Activated gamma-delta T cell treated with anti-CD3 and anti-CD28 coated beads, Interleukin-2, amount 50 U/mL, for 16 hours (primary cell): ENCODE measurements around the gene SLC22A12.

ENCODE experiments used
- DNase-seq: peaks from one replicate; pipeline ENCODE4 v3.0.0-alpha.2; 2020; ENCODE audit warnings: low read depth

SLC22A12 gene

DNA sequence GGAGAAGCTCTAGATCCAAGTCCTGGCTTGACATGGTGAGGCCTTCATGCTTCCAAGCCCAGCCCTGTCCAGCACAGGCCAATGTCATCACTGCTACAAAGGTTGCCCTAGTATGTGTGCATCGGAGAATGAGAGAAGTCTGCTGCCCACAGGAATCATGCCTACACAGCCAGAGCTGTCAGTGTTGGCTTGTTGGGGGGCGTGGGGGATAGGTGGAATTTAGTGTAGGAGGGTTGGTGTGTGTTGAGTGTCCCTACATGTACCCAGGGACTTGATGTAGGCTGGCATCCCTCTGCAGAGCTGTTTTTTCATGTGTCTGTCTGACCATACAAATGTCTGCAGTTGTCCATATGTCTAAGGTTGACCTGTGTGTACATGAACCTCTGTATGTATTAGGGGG is 37.6 kb downstream of the SLC22A12 start:
- DNase-seq = no peak

DNA sequence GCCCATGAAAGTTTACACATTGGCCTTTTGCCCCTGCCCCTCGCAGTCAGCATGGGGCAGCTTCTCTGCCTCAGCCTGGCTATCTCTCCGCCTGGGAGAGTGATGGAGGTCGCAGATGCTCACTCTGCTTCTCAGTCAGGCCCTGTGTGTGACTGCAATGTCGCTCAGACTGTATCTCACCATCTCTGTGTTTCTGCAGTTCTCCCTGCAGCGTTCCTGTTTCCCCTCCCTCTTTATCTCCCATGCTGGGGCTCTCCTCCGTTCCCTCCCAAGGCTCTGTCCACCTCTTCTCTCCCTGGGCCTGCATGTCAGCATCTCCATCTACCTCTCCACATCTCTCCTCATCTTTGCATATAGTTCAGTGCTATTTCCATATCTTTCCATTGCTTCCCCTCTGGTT is 38.1 kb downstream of the SLC22A12 start:
- no peak for DNase-seq

DNA sequence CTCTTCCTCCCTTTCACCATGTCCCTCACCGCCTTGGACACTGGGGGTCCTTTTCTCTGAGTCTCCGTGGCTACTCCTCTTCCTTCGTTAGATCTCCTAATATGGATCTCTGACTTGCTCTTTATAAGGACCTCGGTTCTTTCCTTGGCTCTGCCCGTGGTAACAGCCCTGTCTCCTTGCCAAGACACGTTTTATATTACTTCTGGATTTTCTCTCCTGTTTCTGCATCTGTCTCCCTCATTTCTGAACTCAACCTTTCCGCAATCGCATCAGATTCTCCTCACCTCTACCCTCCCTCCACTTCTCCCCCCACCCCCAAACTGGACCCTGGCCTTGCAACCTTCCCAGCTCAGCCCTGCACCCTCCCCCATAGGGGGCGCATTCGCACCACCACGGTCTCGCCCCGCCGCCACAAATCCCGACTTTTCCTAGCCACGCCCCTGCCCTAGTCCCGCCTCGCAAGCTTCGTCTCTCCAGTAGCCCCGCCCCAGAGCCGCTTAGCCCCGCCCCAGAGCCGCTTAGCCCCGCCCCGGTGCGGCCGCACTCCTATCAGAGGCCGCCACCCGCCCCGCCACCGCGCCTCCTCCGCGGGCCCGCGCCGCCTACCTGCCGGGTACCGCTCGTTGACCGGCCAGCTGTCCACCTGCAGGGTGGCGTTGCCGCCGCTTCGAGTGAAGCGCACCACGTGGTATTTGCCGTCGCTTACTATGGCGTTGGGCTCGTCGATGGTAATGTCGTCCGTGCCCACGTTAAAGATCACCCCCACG is 39.0 kb downstream of the SLC22A12 start:
- DNase-seq = no peak

DNA sequence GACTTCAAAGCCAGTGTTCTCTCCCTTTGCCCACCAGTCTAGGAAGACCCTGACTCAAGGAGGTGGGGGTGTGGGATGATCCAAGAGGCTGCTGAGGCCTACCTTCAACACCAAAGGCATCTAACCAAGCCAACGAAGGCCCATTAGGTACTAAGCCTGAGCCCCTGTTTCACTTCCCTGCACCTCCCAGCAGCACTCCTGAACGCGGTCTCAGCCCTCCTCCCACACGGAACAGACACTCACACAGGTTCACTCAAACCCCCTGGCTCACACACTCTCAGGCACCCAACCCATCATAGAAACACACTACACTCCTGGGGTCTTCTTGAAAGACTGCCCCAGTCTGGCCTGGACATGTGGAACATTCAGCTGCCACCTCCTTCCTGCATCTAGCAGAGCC is 40.7 kb downstream of the SLC22A12 start:
- DNase-seq = no peak

DNA sequence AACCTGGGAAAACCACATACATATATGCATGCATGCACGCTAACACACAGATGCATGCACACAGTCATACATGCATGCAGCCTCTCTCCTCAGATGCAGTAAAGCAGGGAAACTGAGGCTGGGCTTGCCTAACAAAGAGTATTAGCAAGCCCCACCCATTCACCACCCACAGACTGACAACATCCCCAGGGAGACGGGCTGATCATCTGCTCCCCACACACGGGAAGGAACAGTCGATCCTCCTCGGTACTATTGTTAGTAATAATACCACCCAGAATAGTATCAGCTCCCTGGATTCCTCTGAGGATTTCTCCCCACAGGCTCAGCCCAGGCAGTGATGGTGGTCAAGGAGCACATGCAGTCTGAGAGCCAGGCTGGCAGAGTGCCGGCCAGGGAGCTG is 41.2 kb downstream of the SLC22A12 start:
- no peak for DNase-seq

DNA sequence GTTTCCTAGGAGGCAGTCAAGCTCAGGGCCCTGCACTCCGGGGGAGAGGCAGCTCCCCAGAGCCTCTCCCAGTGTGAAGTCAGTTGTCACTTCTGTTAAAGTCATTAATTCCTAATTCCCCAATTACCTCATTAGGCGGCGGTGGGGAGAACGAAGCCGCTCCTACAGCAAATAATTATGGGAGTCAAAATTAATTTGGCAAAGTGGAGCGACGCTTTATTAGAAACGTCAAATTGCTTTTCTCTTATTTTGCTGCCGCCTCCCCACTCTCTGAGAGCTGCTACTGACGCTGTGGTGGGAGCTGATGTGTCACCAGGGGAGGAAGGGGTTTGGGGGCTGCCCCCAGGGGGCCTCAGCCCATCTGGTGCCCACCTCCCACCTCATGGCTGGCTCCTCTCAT is 41.6 kb downstream of the SLC22A12 start:
- DNase-seq = no peak

DNA sequence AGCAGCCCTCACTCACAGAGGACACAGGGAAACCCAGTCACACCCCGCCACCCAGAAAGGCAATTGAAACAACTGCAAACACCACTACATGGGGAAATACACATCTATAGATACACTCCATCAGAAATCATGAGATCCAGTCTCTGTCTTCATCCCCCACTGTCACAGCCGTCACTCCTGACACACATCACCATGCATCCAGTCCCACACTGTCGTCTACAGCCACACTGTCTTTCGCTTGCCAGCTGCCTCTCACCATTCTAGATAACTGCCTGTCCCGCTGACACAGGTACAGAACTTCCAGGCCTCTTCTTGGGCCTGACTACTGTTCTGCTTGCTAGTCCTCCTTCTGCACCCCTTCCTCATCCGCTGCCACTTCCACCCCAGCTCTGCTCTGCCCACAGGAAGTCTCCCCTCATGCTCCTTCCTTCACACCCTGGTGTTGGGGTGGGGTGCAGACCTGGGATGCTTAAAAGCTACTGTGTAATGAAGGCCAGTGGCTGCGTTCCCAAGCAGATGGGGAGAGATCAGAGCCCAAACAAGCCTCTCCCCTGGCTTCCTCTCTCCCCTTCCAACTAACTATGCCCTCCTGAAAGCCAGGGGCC is 42.6 kb downstream of the SLC22A12 start:
- DNase-seq = no peak

DNA sequence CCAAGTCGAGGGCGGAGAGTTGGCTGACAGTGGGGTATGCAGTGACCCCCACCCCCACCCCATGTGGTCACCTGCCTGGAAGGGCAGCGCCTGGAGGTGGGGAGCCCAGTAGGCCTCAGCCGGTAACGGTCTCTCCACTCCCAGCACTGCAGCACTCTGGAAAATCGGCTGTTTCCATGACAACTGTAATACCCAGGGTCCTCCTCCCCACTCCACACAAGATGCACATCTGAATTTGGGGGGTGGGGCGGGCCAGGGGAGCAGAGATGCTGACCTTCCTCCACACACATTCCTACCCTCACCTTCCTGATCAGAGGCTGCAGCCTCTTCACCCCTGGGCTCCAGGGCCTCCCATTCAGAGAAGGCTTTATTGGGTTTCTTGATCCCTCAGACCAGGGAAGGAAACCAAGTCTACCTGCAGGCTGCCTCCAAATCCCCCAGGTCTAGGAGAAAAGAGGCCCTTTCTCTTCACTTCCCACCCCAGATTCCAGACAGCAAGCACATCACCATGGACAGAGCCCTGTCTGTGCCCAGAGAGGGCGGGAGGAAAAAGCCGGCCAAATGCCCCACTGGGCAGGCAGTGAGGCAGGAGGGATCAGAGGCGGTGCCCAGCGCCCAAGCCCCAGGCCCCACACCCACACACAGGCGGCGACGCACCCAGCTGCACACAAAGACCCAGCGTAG is 46.5 kb downstream of the SLC22A12 start:
- DNase-seq = no peak

DNA sequence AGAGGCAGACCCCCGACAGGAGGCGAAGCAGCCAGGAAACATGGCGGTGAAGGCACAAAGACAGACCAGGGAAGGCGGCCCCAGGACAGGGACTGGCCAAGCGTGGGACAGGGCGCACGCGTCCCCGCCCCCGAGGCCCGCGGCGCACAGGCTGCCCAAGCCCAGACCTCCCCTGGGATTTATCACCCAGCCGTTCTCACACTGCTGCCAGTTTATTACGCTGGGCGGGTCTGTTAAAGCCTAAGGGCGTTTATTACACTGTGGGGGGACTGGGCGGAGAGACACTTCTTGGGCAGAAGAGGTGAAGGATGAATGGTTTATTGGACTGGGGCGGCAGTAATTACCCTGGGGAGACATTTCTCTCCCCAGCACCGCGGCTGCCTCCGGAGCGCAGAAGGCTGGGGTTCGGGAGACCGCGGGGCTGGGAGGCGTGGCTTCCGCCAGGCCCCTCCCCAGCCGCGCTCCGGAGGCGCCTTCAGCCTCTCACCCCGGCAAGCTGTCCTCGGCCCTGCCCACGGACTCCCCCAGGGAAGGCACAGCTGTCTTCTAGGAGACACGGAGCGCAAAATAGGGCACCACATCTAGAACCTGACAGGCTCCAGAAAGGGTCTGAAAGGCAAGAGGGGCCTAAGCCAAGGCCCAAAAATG is 47.1 kb downstream of the SLC22A12 start:
- no peak for DNase-seq

DNA sequence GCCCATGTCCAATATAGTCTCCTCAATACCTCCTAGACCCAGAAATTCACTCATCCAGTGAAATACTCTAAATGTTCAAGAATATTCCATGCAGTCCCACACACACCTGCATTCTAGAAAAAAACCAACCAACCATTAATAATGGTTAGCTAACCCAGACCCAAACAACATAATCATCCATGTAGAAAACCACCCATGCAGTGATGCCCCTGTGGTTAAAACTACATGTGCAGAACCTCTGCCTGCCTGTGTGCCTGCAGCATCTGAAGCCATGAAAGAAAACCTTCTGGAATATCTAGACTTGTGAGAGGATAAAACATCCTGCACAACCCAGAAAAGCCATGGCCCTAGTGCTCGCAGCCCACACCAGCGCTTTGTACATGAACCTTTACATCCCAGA is 47.8 kb downstream of the SLC22A12 start:
- DNase-seq = no peak

DNA sequence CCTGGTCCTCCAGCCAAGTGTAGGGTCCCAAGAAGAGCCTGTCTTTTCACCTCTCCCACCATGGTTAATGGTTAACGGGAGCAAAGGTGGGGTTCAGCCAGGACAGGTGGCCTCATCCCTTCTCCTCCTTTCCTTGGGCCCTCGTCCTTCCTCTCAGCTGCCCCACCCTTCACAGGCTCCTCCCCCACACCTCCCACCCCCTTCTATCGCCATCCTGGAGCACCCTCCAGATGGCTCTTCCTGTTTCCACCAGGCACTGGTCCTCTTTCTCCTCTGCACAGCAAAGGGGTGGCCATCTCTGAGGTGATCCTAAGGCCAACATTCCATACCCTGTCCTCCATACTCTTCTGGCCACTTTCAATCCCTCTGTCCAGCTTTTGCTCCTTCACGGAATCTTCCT is 48.9 kb downstream of the SLC22A12 start:
- no peak for DNase-seq

DNA sequence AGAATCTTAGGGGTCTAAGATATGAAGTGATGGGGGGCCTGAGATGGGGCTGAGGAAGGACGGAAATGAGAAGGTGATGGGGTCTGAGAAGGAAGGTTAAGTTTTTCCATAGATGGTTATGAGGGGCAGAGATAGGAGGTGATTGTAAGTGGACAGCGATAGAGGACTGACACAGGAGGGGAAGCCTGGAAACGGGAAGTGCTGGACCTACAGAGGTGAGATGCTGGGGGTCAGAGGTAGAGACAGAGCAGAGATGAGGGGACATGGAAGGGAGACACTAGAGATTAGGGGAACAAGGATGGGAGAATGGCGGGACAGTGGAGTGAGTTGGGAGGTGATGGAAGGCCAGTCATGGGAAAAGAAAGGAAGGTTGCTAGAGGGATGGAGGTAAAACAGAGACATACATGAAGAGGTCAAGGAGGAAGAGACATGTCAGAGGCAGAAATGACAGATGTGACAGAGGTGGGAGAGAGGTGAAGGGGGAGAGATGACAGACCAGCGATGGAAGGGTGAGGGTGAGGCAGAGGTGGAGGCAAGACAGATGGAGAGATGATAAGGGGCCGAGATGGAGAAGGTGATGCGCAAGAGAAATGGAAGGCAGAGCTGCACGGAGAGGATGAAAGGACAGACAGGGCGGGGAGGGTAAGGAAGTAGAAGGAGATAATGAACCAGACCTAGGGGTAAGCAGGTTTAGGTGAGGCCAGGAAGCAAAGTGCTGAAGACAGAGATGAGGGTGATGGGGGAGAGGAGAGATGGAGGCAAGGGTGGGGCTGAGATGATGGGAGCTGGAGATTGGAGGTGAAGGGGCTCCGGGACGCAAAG is 50.8 kb downstream of the SLC22A12 start:
- DNase-seq = no peak

DNA sequence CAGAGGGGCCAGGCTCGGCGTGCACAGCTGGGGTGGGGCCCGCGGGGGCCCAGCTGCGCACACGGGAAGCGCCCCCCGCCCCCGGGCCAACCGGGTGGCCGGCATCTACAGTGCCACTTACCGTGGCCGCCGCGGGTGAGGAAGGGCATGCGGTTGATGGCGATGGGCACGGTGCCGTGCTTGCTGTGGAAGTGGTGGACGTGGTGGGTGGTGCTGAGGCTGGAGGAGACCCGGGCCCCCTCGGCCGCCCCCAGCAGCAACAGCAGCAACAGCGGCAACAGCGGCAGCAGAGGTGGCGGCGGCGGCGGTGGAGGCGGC is 51.4 kb downstream of the SLC22A12 start:
- no peak for DNase-seq

DNA sequence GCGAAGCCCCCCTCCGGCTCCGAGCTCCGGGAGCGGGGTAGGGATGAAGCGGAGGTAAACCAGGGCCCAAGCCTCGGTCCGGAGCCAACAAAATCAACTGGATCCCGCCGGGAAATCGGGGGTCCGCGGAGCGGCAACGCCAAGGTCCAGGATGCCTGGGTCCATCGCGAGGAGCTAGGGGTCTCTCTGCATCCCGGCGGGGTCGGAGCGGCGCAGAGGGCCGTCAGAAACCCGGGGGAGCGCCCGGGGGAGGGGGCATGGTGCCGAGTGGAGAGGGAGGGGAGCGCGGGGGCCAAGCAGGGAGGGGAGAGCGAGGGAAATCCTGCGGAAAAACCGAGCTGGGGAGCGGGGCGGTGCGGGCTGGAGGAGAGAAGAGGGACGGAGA is 51.8 kb downstream of the SLC22A12 start:
- no peak for DNase-seq

DNA sequence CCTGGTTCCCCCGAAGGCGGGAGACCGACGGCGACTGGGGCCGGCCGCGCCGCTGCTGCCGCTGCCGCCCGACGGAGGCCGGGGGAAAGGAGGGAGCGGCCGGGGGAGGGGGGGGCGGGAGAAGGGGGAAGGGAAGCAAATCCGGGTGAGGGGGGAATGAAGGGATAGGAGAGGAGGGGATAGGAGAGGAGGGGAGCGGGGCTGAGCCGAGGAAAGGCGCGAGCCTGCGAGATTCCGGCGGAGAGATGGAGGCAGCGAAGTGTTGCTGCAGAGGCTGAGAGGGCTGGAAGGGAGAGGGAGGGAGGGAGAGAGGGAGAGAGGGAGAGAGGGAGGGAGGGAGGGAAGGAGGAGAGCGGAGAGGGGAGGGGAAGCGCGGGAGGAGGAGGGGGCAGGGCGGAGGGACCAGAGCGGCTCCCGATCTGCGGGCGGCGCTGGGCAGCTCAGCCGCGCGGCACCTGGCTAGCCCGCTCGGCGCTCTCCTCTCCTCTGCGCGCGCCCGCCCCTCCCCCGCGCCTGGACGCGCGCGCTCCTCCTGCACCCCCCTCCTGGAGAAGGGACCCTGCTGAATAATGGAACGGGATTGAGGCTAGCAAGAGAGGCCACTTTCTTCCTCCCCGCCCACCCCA is 52.3 kb downstream of the SLC22A12 start:
- DNase-seq = no peak

DNA sequence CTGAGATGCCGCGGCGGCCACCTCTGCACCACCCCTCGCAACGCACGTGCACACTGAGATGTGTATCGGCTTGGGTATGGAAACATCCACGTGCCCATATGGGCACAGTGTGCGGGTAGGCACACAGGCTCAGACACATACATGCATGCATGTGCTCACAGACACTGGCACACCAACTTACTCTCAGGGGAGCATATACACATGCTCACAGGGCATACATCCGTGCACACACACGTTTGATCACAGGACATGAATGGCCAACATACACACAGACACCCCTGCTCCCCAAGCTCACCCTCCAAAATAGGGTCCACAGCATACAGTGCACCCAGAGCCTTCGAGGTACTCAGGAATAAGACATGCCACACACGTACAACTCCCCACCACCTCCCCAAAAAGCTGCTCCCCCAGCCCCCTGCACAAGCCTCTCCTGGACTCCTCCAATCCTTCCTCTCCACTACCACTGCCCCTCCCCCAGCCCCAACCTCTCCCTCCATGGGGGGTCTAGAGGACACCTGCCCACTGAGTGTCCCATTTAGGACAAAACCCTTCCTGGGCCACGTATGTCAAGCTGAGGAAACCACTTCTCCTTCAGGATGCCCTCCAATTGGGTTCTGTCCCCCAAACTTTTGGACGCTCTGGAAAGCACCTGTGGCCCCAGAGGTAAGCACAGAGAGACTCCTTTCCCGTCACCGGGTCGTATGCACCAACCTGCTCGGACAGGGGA is 53.1 kb downstream of the SLC22A12 start:
- DNase-seq = no peak

DNA sequence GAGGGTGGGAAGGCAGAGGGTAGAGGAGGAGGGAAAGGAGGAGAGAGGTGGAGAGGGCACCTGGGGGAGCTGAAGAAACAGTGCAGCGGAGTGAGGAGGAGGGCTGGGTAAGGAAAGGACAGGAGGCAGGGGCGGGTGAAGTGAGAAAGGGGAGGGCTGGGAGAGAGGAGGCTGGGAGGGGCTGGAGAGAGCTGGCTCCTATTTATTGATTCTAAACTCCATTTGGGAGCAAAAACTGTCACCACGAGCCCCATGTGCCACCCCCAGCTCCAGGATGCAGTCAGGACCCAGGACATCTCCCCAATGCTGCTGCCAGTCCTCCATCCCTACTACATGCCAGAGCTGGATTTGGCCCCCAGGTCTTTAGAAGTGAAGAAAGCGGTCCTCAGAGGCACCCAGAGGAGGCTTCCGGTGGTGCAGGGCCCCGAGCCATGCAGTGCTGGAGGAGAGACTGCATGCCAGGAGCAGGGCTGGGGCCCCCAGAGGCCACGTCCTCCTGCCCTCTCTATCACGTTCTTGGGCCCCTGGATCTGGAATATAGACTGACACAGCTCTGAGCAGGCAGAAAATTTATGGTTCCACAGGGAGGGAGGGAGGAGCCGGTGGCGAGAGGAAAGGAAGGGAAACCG is 53.7 kb downstream of the SLC22A12 start:
- DNase-seq = no peak

DNA sequence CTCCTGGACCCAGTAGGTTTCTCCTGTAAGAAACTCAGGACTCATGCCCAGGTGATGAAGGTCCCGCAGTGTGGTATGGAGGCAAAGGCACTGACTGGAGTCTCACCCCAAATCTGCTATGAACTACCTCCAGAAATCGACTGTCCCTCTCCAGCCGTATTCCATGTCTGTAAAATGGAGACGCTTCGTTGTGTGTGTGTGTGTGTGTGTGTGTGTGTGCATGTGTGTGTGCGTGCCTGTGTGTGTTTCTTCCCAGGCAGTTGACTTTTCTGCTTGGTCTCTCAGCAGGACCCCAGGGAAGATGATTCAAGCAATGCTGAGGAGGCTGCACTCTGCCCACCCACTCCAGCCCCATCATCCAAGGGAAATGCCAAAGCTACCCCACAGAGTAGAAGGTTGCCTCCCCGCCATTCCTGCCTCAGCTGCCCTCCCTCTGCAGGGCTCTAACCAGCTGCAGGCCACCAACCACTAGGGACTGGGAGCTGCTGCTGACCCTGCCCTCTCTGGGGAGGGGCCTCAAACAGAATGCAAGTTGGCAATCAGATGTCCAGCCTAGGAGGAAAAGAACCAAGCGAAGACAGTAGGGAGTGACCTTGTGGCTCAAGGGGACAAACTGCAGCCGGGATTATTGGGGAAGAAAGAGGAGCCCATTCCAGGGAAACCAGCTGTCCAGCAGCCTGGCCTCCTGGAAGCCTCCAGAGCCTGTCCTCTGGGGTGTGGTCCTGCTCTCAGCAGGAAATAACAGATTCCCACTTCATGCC is 56.2 kb downstream of the SLC22A12 start:
- no peak for DNase-seq

DNA sequence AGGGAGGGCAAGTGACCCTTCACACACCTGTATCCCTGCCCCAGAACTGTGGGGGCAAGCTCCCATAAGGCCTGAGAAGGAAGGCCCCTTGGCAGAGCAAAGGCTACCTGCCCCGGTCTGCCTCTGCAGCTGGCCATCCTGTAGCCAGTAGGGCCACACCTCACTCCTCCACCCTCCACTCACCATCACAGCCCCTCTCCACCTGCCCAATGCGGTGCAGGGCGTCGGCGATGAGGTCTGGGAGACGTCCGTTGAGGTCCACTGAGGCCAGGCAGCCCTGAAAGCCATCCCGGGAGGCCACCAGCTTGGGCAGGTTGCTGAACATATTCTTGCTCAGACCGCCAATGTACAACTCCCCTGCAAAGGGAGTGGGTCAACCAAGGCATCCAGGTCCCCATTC is 57.5 kb downstream of the SLC22A12 start:
- DNase-seq = no peak

DNA sequence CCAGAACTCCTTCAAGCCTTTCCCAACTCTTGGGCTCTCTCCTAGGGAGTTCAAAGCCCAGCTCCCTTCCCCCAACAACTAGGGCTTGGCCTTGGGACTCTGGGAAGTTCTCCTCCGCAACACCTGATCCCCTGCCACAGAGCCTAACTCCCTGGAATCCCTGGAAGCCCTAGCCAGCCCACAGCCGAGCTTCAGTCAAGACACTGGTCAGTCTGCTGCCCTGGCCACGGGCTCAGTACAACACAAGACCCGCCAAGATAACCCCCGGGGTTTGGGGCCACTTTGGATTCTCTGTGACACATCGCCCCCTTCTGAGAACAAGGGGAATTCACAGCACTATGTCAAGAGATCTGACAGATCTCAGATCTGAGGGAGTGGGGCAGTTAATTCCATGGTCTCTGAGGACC is 58.3 kb downstream of the SLC22A12 start:
- DNase-seq = no peak
